Activated CD8-positive, alpha-beta memory T cell treated with anti-CD3 and anti-CD28 coated beads for 36 hours (primary cell): ENCODE results near the gene DUX4. TPM values are rescaled to one million over a fixed set of nuclear protein-coding genes. Genes with fewer than 3 reads are reported as not detected.
"Not testable (repeated sequence)": the region's sequence is repeated elsewhere in the genome, so short reads cannot be mapped to it uniquely, and the experiment has no call there.

Experiments used
- CTCF ChIA-PET: fragments of 350-600 bp; sonication (Branson Sonifier 250); formaldehyde crosslinking; loops from one replicate; lab custom pipeline; 2021; ENCODE audit warnings: antibody characterized with exemption; lab: Charles Lee
- POLR2A ChIA-PET: fragments of 350-600 bp; sonication (Branson Sonifier 250); formaldehyde crosslinking; loops from one replicate; lab custom pipeline; 2021; ENCODE audit warnings: antibody characterized with exemption; lab: Charles Lee
- total RNA-seq, 2 experiments: library from RNA; stranded (reverse); gene quantifications; one replicate each; pipeline ENCODE4 v1.2.3, GENCODE V29; 2021

Gene DUX4
- total RNA-seq, result not detected

GRCh38 chr4:190173428-190173827 is at the start of gene DUX4:
TSS of gene DUX4 (plus strand) at chr4:190173774. CDS start at chr4:190173774, 0 bp downstream.
- POLR2A ChIA-PET, CTCF ChIA-PET: not testable (repeated sequence)

GRCh38 chr4:190175436-190175835 is 1.9 kb downstream of the DUX4 start:
- POLR2A ChIA-PET, CTCF ChIA-PET: not testable (repeated sequence)

GRCh38 chr4:190177727-190178605 is 4.4 kb downstream of the DUX4 start:
- POLR2A ChIA-PET, CTCF ChIA-PET: not testable (repeated sequence)

- POLR2A ChIA-PET, CTCF ChIA-PET: not testable (repeated sequence)
These were observed 5.0 kb downstream of the DUX4 start for GRCh38 chr4:190178606-190178990.

GRCh38 chr4:190179030-190179739 is 5.6 kb downstream of the DUX4 start:
- POLR2A ChIA-PET, CTCF ChIA-PET: not testable (repeated sequence)

GRCh38 chr4:190179740-190180094 is 6.1 kb downstream of the DUX4 start:
- POLR2A ChIA-PET, CTCF ChIA-PET: not testable (repeated sequence)

- POLR2A ChIA-PET, CTCF ChIA-PET: not testable (repeated sequence)
These were observed 7.4 kb downstream of the DUX4 start for GRCh38 chr4:190180947-190181346.

- POLR2A ChIA-PET, CTCF ChIA-PET: not testable (repeated sequence)
These were observed 8.0 kb downstream of the DUX4 start for GRCh38 chr4:190181481-190182100.

GRCh38 chr4:190203510-190203909 is 29.9 kb downstream of the DUX4 start:
- CTCF ChIA-PET, POLR2A ChIA-PET: not testable (repeated sequence)

Other genes with a start within 250 kb of the DUX4 start
- 10 to 100 TPM; 52.7 to 54.4 TPM for gene FRG1, start 232.9 kb upstream of the DUX4 start, total RNA-seq
- gene FRG2, start 146.5 kb upstream of the DUX4 start, total RNA-seq, result under 1 TPM; 0.10 to 0.25 TPM
- gene DBET, start 109.3 kb upstream of the DUX4 start, total RNA-seq, result not detected